Lower leg skin (tissue), 4 donors: ENCODE results near the gene RPL37. TPM values are rescaled to one million over a fixed set of nuclear protein-coding genes. Genes with fewer than 3 reads are reported as not detected.

Experiments used
- DNase-seq, 2 donors: peaks; one replicate each; pipeline ENCODE4 v3.0.0-alpha.2; 2019; ENCODE audit warnings: low spot score in 2 of 2
- H3K4me3 ChIP-seq: fragments of 200-600 bp; sonication (generic); 2 replicates; pipeline ENCODE4 v1.5.1; 2017; ENCODE audit warnings: mild to moderate bottlenecking, low read depth; ENCODE audit not compliant: poor library complexity, severe bottlenecking
- CTCF ChIP-seq, 3 donors: fragments of 450-650 bp; IDR thresholded peaks; one replicate each; pipeline ENCODE4 v1.5.1; 2016; ENCODE audit warnings: antibody characterized with exemption in 3 of 3, mild to moderate bottlenecking in 3 of 3, moderate library complexity in 2 of 3
- POLR2A ChIP-seq, 2 donors: fragments of 450-650 bp; IDR thresholded peaks; one replicate each; pipeline ENCODE4 v1.6.1; 2016 to 2017; ENCODE audit warnings: antibody characterized with exemption in 2 of 2, mild to moderate bottlenecking in 1 of 2, moderate library complexity in 1 of 2
- WGBS, 2 donors: methylation state at CpG; one replicate each; pipeline ENCODE4 v1.1.5; 2018; 5-methylcytosine and 5-hydroxymethylcytosine counted together
- intact Hi-C: fragments of 100-400 bp; cut with DNase I; formaldehyde crosslinking; loops from one replicate; pipeline ENCODE4 v1.15.0; 2023; ENCODE audit warnings: low total_unique reads
- total RNA-seq, 4 donors: library from RNA; depleted of rRNA; stranded (reverse); fragments of >200 nt; gene quantifications; one replicate each; pipeline ENCODE4 v1.1.0, GENCODE V29; 2016

The RPL37 gene
- total RNA-seq, 4 donors from 2014 or later: 202 to 750 (median 389) TPM

DNA sequence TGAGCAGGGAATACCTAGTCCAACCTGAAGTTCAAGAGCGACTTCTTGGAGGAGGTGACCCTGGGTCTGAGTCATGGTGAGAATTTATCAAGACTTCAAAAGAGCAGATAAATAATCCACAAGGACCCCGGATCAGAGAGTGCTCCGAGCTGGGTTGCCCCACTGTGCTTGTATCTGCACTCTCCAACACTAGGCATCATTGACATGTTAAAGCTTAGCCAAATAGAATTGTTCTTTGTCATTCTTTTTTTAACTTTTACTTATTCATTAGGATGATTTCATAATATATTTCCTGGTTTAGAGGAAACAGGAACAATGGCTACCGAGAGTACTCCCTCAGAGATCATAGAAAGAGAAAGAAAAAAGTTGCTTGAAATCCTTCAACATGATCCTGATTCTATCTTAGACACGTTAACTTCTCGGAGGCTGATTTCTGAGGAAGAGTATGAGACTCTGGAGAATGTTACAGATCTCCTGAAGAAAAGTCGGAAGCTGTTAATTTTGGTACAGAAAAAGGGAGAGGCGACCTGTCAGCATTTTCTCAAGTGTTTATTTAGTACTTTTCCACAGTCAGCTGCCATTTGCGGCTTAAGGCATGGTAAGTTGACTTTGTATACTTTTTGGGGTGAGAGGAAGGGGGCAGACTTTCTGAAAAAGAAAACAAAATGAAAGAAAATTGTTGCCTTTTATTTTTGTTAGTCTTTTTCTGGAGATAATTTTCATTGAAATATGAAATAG is 6.2 kb upstream of the RPL37 start, which contains the start of gene CARD6:
CARD6 (plus strand) TSS at position 300 of the 738 bp plus-strand sequence; CDS start at position 316, 16 bp downstream.
- H3K4me3 ChIP-seq: peak within 1 kb of the TSS; percentile 12
- intact Hi-C loops: no loop called here
- TF ChIP-seq POLR2A (IDR thresholded peaks at IDR 0.05) (no peak), CTCF (IDR thresholded peaks at IDR 0.05) (no peak)
- DNase-seq: no peak
- WGBS, 2 donors: 36 to 45% methylated on average over 9 of the region's 9 CpGs

DNA sequence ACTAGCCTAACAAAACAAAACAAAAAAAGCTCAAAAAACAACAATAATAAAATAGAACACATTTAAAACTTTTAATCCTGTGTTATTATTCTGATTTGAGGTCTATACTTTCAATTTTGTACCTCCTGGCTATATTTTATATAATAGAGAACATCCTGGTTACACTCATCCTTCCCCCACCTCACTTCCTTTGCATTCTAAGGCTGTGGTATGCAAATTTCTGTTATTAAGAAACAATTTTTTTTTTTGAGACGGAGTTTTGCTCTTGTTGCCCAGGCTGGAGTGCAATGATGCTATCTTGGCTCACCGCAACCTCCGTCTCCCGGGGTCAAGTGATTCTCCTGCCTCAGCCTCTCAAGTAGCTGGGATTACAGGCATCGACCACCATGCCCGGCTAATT is 3.1 kb upstream of the RPL37 start:
- 89 to 94% methylated on average over 6 of the region's 6 CpGs for WGBS, 2 donors
- intact Hi-C loops: no loop called here
- TF ChIP-seq POLR2A (IDR thresholded peaks at IDR 0.05): no peak
- TF ChIP-seq CTCF (IDR thresholded peaks at IDR 0.05): no peak
- DNase-seq: no peak
- no peak overlapping the region for H3K4me3 ChIP-seq

- DNase-seq: no peak
- intact Hi-C loops: no loop called here
- TF ChIP-seq POLR2A (IDR thresholded peaks at IDR 0.05) (no peak), CTCF (IDR thresholded peaks at IDR 0.05) (no peak)
These were observed 602 bp downstream of the RPL37 start for GRCh38 chr5:40834391-40834848.

GRCh38 chr5:40833712-40834229 is 1.3 kb downstream of the RPL37 start:
- 38 to 51% methylated on average over 13 of the region's 13 CpGs for WGBS, 2 donors
- H3K4me3 ChIP-seq: peak overlapping the region; percentile 93
- intact Hi-C loops: no loop called here
- TF ChIP-seq POLR2A (IDR thresholded peaks at IDR 0.05): no peak
- TF ChIP-seq CTCF (IDR thresholded peaks at IDR 0.05): no peak
- DNase-seq: no peak

More at GRCh38 chr5:40834391-40834848, 602 bp downstream of the RPL37 start:
- WGBS, 2 donors: 1% methylated on average over 21 of the region's 21 CpGs
- peak overlapping the region; percentile 93 for H3K4me3 ChIP-seq

GRCh38 chr5:40832345-40832744 is 2.7 kb downstream of the RPL37 start:
- TF ChIP-seq CTCF (IDR thresholded peaks at IDR 0.05) (no peak), POLR2A (IDR thresholded peaks at IDR 0.05) (no peak)
- 79 to 82% methylated on average over 4 of the region's 4 CpGs for WGBS, 2 donors
- DNase-seq: no peak
- no peak overlapping the region for H3K4me3 ChIP-seq
- intact Hi-C loops: no loop called here
